Endothelial cell of umbilical vein (primary cell): ENCODE data around the gene SKA1. TPM values are rescaled to one million over a fixed set of nuclear protein-coding genes. Genes with fewer than 3 reads are reported as not detected.

Source experiments
- BruUV-seq: library from RNA; stranded (reverse); fragments of 400-500 nt; replicated peaks from 2 replicates; lab custom pipeline; 2021; lab: Mats Ljungman, UMichigan
- CTCF ChIA-PET: fragments of 300-600, 350-600 bp; sonication (Branson Sonifier 250); formaldehyde crosslinking; loops from one replicate; lab custom pipeline; 2021; ENCODE audit warnings: antibody characterized with exemption, inconsistent platforms; lab: Charles Lee
- POLR2A ChIA-PET: fragments of 300-600, 350-600 bp; sonication (Branson Sonifier 250); formaldehyde crosslinking; loops from one replicate; lab custom pipeline; 2021; ENCODE audit warnings: antibody characterized with exemption, inconsistent platforms; lab: Charles Lee
- DNase-seq: peaks from one replicate; pipeline ENCODE4 v3.0.0-alpha.2; 2011; ENCODE audit warnings: low read depth, low spot score
- FAIRE-seq: peaks from 2 replicates; lab custom pipeline; 2011; peaks lifted over from hg19 to GRCh38; lab: Jason Lieb, UNC
- H2AFZ ChIP-seq: 2 replicates; pipeline ENCODE4 v1.6.0; 2012; ENCODE audit warnings: low read depth, low read length, control low read depth, inconsistent platforms
- H3K27ac ChIP-seq: 2 replicates; pipeline ENCODE4 v1.5.1; 2011; ENCODE audit warnings: low read depth, mild to moderate bottlenecking, control low read depth, low read length, moderate library complexity; ENCODE audit not compliant: insufficient read depth
- H3K27me3 ChIP-seq, 2 experiments: 2 replicates each; pipeline versions ENCODE4 v1.6.0 to v1.6.1; 2011; ENCODE audit warnings: low read length in 2 of 2, mixed read lengths in 1 of 2; ENCODE audit not compliant: control insufficient read depth in 2 of 2, insufficient read depth in 2 of 2
- H3K36me3 ChIP-seq, 2 experiments: 2 replicates in 1 of 2; 3 replicates in 1 of 2; pipeline ENCODE4 v1.5.1; 2011; ENCODE audit warnings: low read length in 2 of 2, mild to moderate bottlenecking in 1 of 2, moderate library complexity in 1 of 2; ENCODE audit not compliant: control insufficient read depth in 2 of 2, insufficient read depth in 2 of 2; ENCODE audit errors: extremely low read depth in 1 of 2
- H3K4me1 ChIP-seq: 3 replicates; pipeline ENCODE4 v1.5.1; 2011; ENCODE audit warnings: mild to moderate bottlenecking, low read length; ENCODE audit not compliant: control insufficient read depth, insufficient read depth; ENCODE audit errors: extremely low read depth
- H3K4me2 ChIP-seq: 2 replicates; pipeline ENCODE4 v1.6.1; 2011; ENCODE audit warnings: low read length, control low read depth, mixed read lengths; ENCODE audit not compliant: insufficient read depth
- H3K4me3 ChIP-seq, 3 experiments: fragments of 200-600 bp in 1 of 3; sonication (generic), shearing (Covaris generic) in 1 of 3; replicated peaks in 1 of 3; 2 replicates each; pipeline ENCODE4 v1.5.1; 2011 to 2016; ENCODE audit warnings: control low read depth in 3 of 3, low read length in 3 of 3, mild to moderate bottlenecking in 2 of 3, inconsistent platforms in 1 of 3, low read depth in 1 of 3, moderate library complexity in 1 of 3; ENCODE audit not compliant: insufficient read depth in 1 of 3
- H3K79me2 ChIP-seq: 2 replicates; pipeline ENCODE4 v1.6.0; 2012; ENCODE audit warnings: low read length, inconsistent platforms; ENCODE audit not compliant: control insufficient read depth, insufficient read depth
- H3K9ac ChIP-seq: replicated peaks from 2 replicates; pipeline ENCODE3; 2011; ENCODE audit warnings: low read length, control low read depth; ENCODE audit not compliant: insufficient read depth; ENCODE audit errors: extremely low read depth
- H3K9me1 ChIP-seq: replicated peaks from 3 replicates; pipeline ENCODE4 v1.6.0; 2011; ENCODE audit warnings: mild to moderate bottlenecking, low read length; ENCODE audit not compliant: control insufficient read depth, insufficient read depth; ENCODE audit errors: extremely low read depth
- H3K9me3 ChIP-seq: replicated peaks from 2 replicates; pipeline ENCODE4 v1.5.1; 2012; ENCODE audit warnings: low read length, inconsistent platforms; ENCODE audit not compliant: control insufficient read depth, insufficient read depth
- H4K20me1 ChIP-seq: replicated peaks from 2 replicates; pipeline ENCODE3; 2011; ENCODE audit warnings: mild to moderate bottlenecking, low read length; ENCODE audit not compliant: control insufficient read depth, insufficient read depth; ENCODE audit errors: extremely low read depth
- CTCF ChIP-seq, 2 donors: IDR thresholded peaks; 1 replicate in 1 of 2; 2 replicates in 1 of 2; pipeline ENCODE4 v1.5.1; 2011; ENCODE audit warnings: low read length in 2 of 2, mild to moderate bottlenecking in 2 of 2, moderate library complexity in 2 of 2, control low read depth in 1 of 2, inconsistent platforms in 1 of 2, low read depth in 1 of 2; ENCODE audit not compliant: insufficient read depth in 1 of 2; ENCODE audit errors: extremely low read depth in 1 of 2
- EZH2 ChIP-seq: IDR thresholded peaks from 2 replicates; pipeline ENCODE4 v1.6.1; 2012; ENCODE audit warnings: borderline replicate concordance, low read depth, mild to moderate bottlenecking, moderate library complexity, low read length, inconsistent platforms; ENCODE audit not compliant: severe bottlenecking
- FOS ChIP-seq: IDR thresholded peaks from 2 replicates; pipeline ENCODE4 v1.6.1; 2011; ENCODE audit warnings: mild to moderate bottlenecking, low read length, moderate library complexity, borderline replicate concordance; ENCODE audit not compliant: insufficient read depth
- GATA2 ChIP-seq: IDR thresholded peaks from 2 replicates; pipeline ENCODE4 v1.7.0; 2011; ENCODE audit warnings: low read depth, mild to moderate bottlenecking, moderate library complexity, mixed read lengths, low read length; ENCODE audit not compliant: insufficient read length, insufficient read depth
- JUN ChIP-seq: IDR thresholded peaks from 2 replicates; pipeline ENCODE4 v1.6.1; 2011; ENCODE audit warnings: borderline replicate concordance, low read depth; ENCODE audit not compliant: insufficient read length, insufficient read depth
- MAX ChIP-seq: IDR thresholded peaks from 2 replicates; pipeline ENCODE4 v1.6.1; 2011; ENCODE audit not compliant: insufficient read depth, insufficient read length
- MYC ChIP-seq: IDR thresholded peaks from one replicate; pipeline ENCODE4 v1.6.1; 2011; ENCODE audit warnings: mild to moderate bottlenecking, low read depth, low read length
- POLR2A ChIP-seq: IDR thresholded peaks from 2 replicates; pipeline ENCODE4 v1.6.1; 2012; ENCODE audit warnings: low read depth, mild to moderate bottlenecking, control low read depth, low read length
- POLR2AphosphoS5 ChIP-seq: IDR thresholded peaks from 2 replicates; pipeline ENCODE4 v1.6.1; 2012; ENCODE audit warnings: low read depth, mild to moderate bottlenecking, control low read depth, low read length, moderate library complexity; ENCODE audit not compliant: insufficient read depth
- dilution Hi-C: fragments of 300-500 bp; cut with MboI; formaldehyde crosslinking; loops from one replicate; pipeline ENCODE4 v1.15.0; 2019; ENCODE audit warnings: low sequenced_read_pairs; ENCODE audit not compliant: extremely low pct_ligation_motif_present
- intact Hi-C: fragments of 100-400 bp; cut with micrococcal nuclease; formaldehyde crosslinking; loops from one replicate; pipeline ENCODE4 v1.10.0; 2022
- polyA plus RNA-seq, 4 experiments: library from polyadenylated mRNA; depleted of rRNA in 3 of 4; stranded (reverse) in 3 of 4; unstranded in 1 of 4; fragments of >200 nt; gene quantifications; 2 replicates each; pipeline versions ENCODE4 v1.2.1 to v1.2.3, GENCODE V29; 2011 to 2012; ENCODE audit warnings: missing spikeins in 1 of 4
- total RNA-seq: library from RNA; stranded (reverse); gene quantifications from 2 replicates; pipeline ENCODE4 v1.2.3, GENCODE V29; 2021

Gene SKA1
- total and polyA plus RNA-seq, 2 donors (not counting 3 experiments of a cell fraction or from before 2014, with no cell fraction given) = 8.7 to 23.9 TPM

- Histone ChIP-seq H3K36me3 (no peaks in the 10 kb centered on the region), H2AFZ (no peak overlapping the region), H3K4me3 (no peak overlapping the region), H4K20me1 (no peaks in the 10 kb centered on the region), H3K79me2 (no peaks in the 10 kb centered on the region), H3K4me2 (no peak overlapping the region), H3K27ac (no peak overlapping the region), H3K4me1 (no peaks in the 10 kb centered on the region), H3K27me3 (peaks cover 19 to 31% of the 10 kb centered on the region in 2 experiments), H3K9me1 (no peaks in the 10 kb centered on the region), H3K9me3 (no peaks in the 10 kb centered on the region), H3K9ac (no peak overlapping the region)
- BruUV-seq = no TSS peak
- no peak for DNase-seq
- FAIRE-seq = no peak
- CTCF ChIA-PET = interaction anchor here (4.2 kb wide), 1 partner anchor 20 kb away, joined by 19 read pairs; no protein-coding TSS in a partner anchor
- intact Hi-C loops = no loop called here
- POLR2A ChIA-PET = no interaction called here
- dilution Hi-C loops = no loop called here
- TF ChIP-seq POLR2AphosphoS5 (no peak), JUN (no peak), POLR2A (no peak), GATA2 (no peak), CTCF (IDR thresholded peaks at IDR 0.05; ENCODE audit: extremely low read depth in 1 of 2, insufficient read depth in 1 of 2, low read depth in 1 of 2, low read length in 2 of 2) (no peak), EZH2 (no peak), FOS (no peak), MYC (no peak), MAX (no peak)
Measured at GRCh38 chr18:50409236-50409635, 34.4 kb downstream of the SKA1 start.
